MM.1S (cell line): Measurements from ENCODE around the gene MIA2.

ENCODE experiments used
- EZH2 ChIP-seq: fragments of 300-600 bp; sonication (generic); optimal IDR thresholded peaks from 2 replicates; pipeline ENCODE3; 2017; ENCODE audit warnings: low read depth, mild to moderate bottlenecking, antibody characterized with exemption, low read length, mixed read lengths
- EZH2phosphoT487 ChIP-seq: fragments of 300-600 bp; sonication (generic); IDR thresholded peaks from 2 replicates; pipeline ENCODE4 v1.6.1; 2018; ENCODE audit warnings: antibody characterized with exemption, low read length
- TF ChIP-seq, protein P1 (sequence below): fragments of 300-600 bp; sonication (generic); IDR thresholded peaks from 2 replicates; pipeline ENCODE4 v1.5.1; 2016; ENCODE audit warnings: antibody characterized with exemption, low read length, mixed read lengths

- TF ChIP-seq, protein P1, sequence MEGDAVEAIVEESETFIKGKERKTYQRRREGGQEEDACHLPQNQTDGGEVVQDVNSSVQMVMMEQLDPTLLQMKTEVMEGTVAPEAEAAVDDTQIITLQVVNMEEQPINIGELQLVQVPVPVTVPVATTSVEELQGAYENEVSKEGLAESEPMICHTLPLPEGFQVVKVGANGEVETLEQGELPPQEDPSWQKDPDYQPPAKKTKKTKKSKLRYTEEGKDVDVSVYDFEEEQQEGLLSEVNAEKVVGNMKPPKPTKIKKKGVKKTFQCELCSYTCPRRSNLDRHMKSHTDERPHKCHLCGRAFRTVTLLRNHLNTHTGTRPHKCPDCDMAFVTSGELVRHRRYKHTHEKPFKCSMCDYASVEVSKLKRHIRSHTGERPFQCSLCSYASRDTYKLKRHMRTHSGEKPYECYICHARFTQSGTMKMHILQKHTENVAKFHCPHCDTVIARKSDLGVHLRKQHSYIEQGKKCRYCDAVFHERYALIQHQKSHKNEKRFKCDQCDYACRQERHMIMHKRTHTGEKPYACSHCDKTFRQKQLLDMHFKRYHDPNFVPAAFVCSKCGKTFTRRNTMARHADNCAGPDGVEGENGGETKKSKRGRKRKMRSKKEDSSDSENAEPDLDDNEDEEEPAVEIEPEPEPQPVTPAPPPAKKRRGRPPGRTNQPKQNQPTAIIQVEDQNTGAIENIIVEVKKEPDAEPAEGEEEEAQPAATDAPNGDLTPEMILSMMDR, result no peak
- TF ChIP-seq EZH2, result no peak
- TF ChIP-seq EZH2phosphoT487, result no peak
Observed at GRCh38 chr14:39360316-39360715, 126.6 kb downstream of the MIA2 start.
